Neural cell (in vitro differentiated cells): ENCODE data around the gene SWT1. TPM values are rescaled to one million over a fixed set of nuclear protein-coding genes. Genes with fewer than 3 reads are reported as not detected.

Experiments used
- H2AFZ ChIP-seq: fragments of 200-600, 300-800 bp; sonication (generic), shearing (Covaris generic); 2 replicates; pipeline ENCODE4 v1.6.0; 2014; ENCODE audit warnings: low read depth, mild to moderate bottlenecking, antibody characterized with exemption, low read length, moderate library complexity
- H3F3A ChIP-seq: fragments of 200-600 bp; shearing (Covaris generic); 2 replicates; pipeline ENCODE4 v1.6.1; 2016; ENCODE audit warnings: mild to moderate bottlenecking, moderate library complexity, mixed read lengths, antibody characterized with exemption, low read length; ENCODE audit not compliant: insufficient read depth, poor library complexity, severe bottlenecking
- H3K27ac ChIP-seq: fragments of 200-600, 300-800 bp; sonication (generic), shearing (Covaris generic); 2 replicates; pipeline ENCODE4 v1.5.1; 2014; ENCODE audit warnings: mild to moderate bottlenecking, low read length, moderate library complexity
- H3K27me3 ChIP-seq: fragments of 300-800, 200-600 bp; sonication (generic), shearing (Covaris generic); 2 replicates; pipeline ENCODE4 v1.6.0; 2014; ENCODE audit warnings: mild to moderate bottlenecking, low read depth, low read length, moderate library complexity; ENCODE audit not compliant: insufficient read depth
- H3K36me3 ChIP-seq: fragments of 300-800, 200-600 bp; sonication (generic), shearing (Covaris generic); 2 replicates; pipeline ENCODE4 v1.5.1; 2014; ENCODE audit warnings: mild to moderate bottlenecking, antibody characterized with exemption, low read length, moderate library complexity; ENCODE audit not compliant: insufficient read depth
- H3K4me2 ChIP-seq: fragments of 300-800, 200-600 bp; sonication (generic), shearing (Covaris generic); 2 replicates; pipeline ENCODE4 v1.6.0; 2014; ENCODE audit warnings: mild to moderate bottlenecking, low read length
- H3K4me3 ChIP-seq: fragments of 300-800, 200-600 bp; sonication (generic), shearing (Covaris generic); 2 replicates; pipeline ENCODE4 v1.5.1; 2014; ENCODE audit warnings: mild to moderate bottlenecking, low read length, moderate library complexity
- H3K79me2 ChIP-seq: fragments of 200-600 bp; shearing (Covaris generic); replicated peaks from 2 replicates; pipeline ENCODE4 v1.6.0; 2014; ENCODE audit warnings: mild to moderate bottlenecking, low read length, moderate library complexity; ENCODE audit not compliant: insufficient read depth
- H3K9ac ChIP-seq: fragments of 300-800, 200-600 bp; sonication (generic), shearing (Covaris generic); 2 replicates; pipeline ENCODE4 v1.6.1; 2016; ENCODE audit warnings: mild to moderate bottlenecking, low read length, mixed read lengths
- H3K9me2 ChIP-seq: fragments of 200-600 bp; shearing (Covaris generic); 2 replicates; pipeline ENCODE4 v1.6.1; 2016; ENCODE audit warnings: mild to moderate bottlenecking, low read length, mixed read lengths; ENCODE audit not compliant: insufficient read depth
- H3K9me3 ChIP-seq: fragments of 200-600, 300-800 bp; sonication (generic), shearing (Covaris generic); 2 replicates; pipeline ENCODE4 v1.6.1; 2016; ENCODE audit warnings: mild to moderate bottlenecking, mixed run types, low read length, moderate library complexity, mixed read lengths
- H4K20me1 ChIP-seq: fragments of 200-600 bp; shearing (Covaris generic); 2 replicates; pipeline ENCODE4 v1.6.1; 2016; ENCODE audit warnings: mild to moderate bottlenecking, mixed run types; ENCODE audit not compliant: insufficient read depth
- CTCF ChIP-seq: fragments of 450-650 bp; IDR thresholded peaks from 2 replicates; pipeline ENCODE4 v1.5.1; 2014; ENCODE audit warnings: antibody characterized with exemption, mild to moderate bottlenecking, moderate library complexity; ENCODE audit not compliant: poor library complexity, severe bottlenecking
- EP300 ChIP-seq: fragments of 450-650 bp; conservative IDR thresholded peaks from 2 replicates; pipeline ENCODE4 v1.6.1; 2014; ENCODE audit warnings: antibody characterized with exemption, mild to moderate bottlenecking, moderate library complexity; ENCODE audit not compliant: poor library complexity, severe bottlenecking
- EZH2 ChIP-seq: fragments of 200-600, 300-800 bp; shearing (Covaris generic), sonication (generic); IDR thresholded peaks from 2 replicates; pipeline ENCODE4 v1.6.1; 2014; ENCODE audit warnings: antibody characterized with exemption, low read length, borderline replicate concordance, mild to moderate bottlenecking; ENCODE audit not compliant: insufficient read depth, poor library complexity, severe bottlenecking
- MXI1 ChIP-seq: fragments of 450-650 bp; conservative IDR thresholded peaks from 2 replicates; pipeline ENCODE4 v1.6.1; 2014; ENCODE audit warnings: antibody characterized with exemption, mild to moderate bottlenecking; ENCODE audit not compliant: poor library complexity, severe bottlenecking
- POLR2AphosphoS5 ChIP-seq: IDR thresholded peaks from 2 replicates; pipeline ENCODE4 v1.6.1; 2012
- RAD21 ChIP-seq: fragments of 450-650 bp; conservative IDR thresholded peaks from 2 replicates; pipeline ENCODE4 v1.6.1; 2014; ENCODE audit warnings: antibody characterized with exemption, mild to moderate bottlenecking, moderate library complexity
- REST ChIP-seq: IDR thresholded peaks from 2 replicates; pipeline ENCODE4 v1.6.1; 2012; ENCODE audit warnings: borderline replicate concordance
- SMC3 ChIP-seq: fragments of 450-650 bp; conservative IDR thresholded peaks from 2 replicates; pipeline ENCODE4 v1.6.1; 2014; ENCODE audit warnings: antibody characterized with exemption, mild to moderate bottlenecking, moderate library complexity; ENCODE audit not compliant: poor library complexity
- polyA plus RNA-seq: library from polyadenylated mRNA; depleted of rRNA; stranded (reverse); fragments of >200 nt; gene quantifications from 2 replicates; pipeline ENCODE4 v1.2.3, GENCODE V29; 2014

The SWT1 gene
- polyA plus RNA-seq, 1 donor from 2014 or later = 9.3 TPM

- Histone ChIP-seq H3F3A (no peaks in the 10 kb centered on the region), H3K79me2 (no peaks in the 10 kb centered on the region), H4K20me1 (no peaks in the 10 kb centered on the region), H3K36me3 (no peaks in the 10 kb centered on the region), H2AFZ (no peak overlapping the region), H3K9me2 (no peaks in the 10 kb centered on the region), H3K4me2 (no peak overlapping the region), H3K9me3 (no peaks in the 10 kb centered on the region), H3K4me3 (no peak overlapping the region), H3K27me3 (no peaks in the 10 kb centered on the region), H3K27ac (no peak overlapping the region), H3K9ac (no peak overlapping the region)
- TF ChIP-seq POLR2AphosphoS5 (no peak), SMC3 (no peak), MXI1 (no peak), EZH2 (no peak), REST (no peak), EP300 (no peak)
Observed at GRCh38 chr1:185325413-185325812, 168.4 kb downstream of the SWT1 start.

- no peak overlapping the region for H3K27ac ChIP-seq
- H3K4me3 ChIP-seq = no peak overlapping the region
- H2AFZ ChIP-seq = no peak overlapping the region
- no peak overlapping the region for H3K4me2 ChIP-seq
- H3K9me2 ChIP-seq = no peaks in the 10 kb centered on the region
- H4K20me1 ChIP-seq = no peaks in the 10 kb centered on the region
- no peaks in the 10 kb centered on the region for H3K79me2 ChIP-seq
- H3K9ac ChIP-seq = no peak overlapping the region
- no peaks in the 10 kb centered on the region for H3K36me3 ChIP-seq
- H3K9me3 ChIP-seq = no peaks in the 10 kb centered on the region
- H3K27me3 ChIP-seq = no peaks in the 10 kb centered on the region
- no peaks in the 10 kb centered on the region for H3F3A ChIP-seq
- TF ChIP-seq MXI1 (no peak), REST (no peak), RAD21 (no peak), EZH2 (no peak), EP300 (no peak), SMC3 (no peak), POLR2AphosphoS5 (no peak), CTCF (no peak)
Observed at GRCh38 chr1:185328255-185328654, 171.3 kb downstream of the SWT1 start.
